Fibroblast of peridontal ligament (primary cell): ENCODE results near the gene APOC1.
A peak's percentile ranks its signal among the peaks of the same experiment; 100 is the strongest.
"Not testable (repeated sequence)": the region's sequence is repeated elsewhere in the genome, so short reads cannot be mapped to it uniquely, and the experiment has no call there.

Experiments
- DNase-seq: peaks from one replicate; pipeline ENCODE4 v3.0.0-alpha.2; 2010; ENCODE audit errors: extremely low read depth

Gene APOC1

GRCh38 chr19:44889830-44890365 is 24.5 kb upstream of the APOC1 start:
- no peak for DNase-seq

GRCh38 chr19:44890366-44891015 is 23.9 kb upstream of the APOC1 start:
- DNase-seq: peak; percentile 100

GRCh38 chr19:44891016-44891882 is 23.2 kb upstream of the APOC1 start, which contains the start of gene TOMM40:
Gene TOMM40, plus strand, starts transcription at chr19:44891254. Its CDS starts 162 bp downstream, at chr19:44891416.
- DNase-seq: peak; percentile 100

GRCh38 chr19:44892932-44893331 is 21.5 kb upstream of the APOC1 start:
- no peak for DNase-seq

GRCh38 chr19:44893332-44894051 is 20.9 kb upstream of the APOC1 start:
- DNase-seq: no peak

GRCh38 chr19:44894052-44894400 is 20.4 kb upstream of the APOC1 start:
- DNase-seq: no peak

- no peak for DNase-seq
Observed at GRCh38 chr19:44894946-44895345, 19.5 kb upstream of the APOC1 start.

GRCh38 chr19:44897835-44898234 is 16.6 kb upstream of the APOC1 start:
- DNase-seq: no peak

GRCh38 chr19:44900328-44901244 is 13.8 kb upstream of the APOC1 start:
- DNase-seq: no peak

- DNase-seq: no peak
Observed at GRCh38 chr19:44903216-44903601, 11.2 kb upstream of the APOC1 start.

GRCh38 chr19:44903602-44904425 is 10.6 kb upstream of the APOC1 start:
- DNase-seq: peak; percentile 65

GRCh38 chr19:44904426-44904994 is 9.9 kb upstream of the APOC1 start:
- DNase-seq: no peak

GRCh38 chr19:44905437-44906160 is 8.8 kb upstream of the APOC1 start, which contains the start of gene APOE:
Gene APOE, plus strand, starts transcription at chr19:44905796. Its CDS starts 829 bp downstream, at chr19:44906625.
- no peak for DNase-seq

- no peak for DNase-seq
Observed at GRCh38 chr19:44907613-44908012, 6.8 kb upstream of the APOC1 start.

- DNase-seq: no peak
Observed at GRCh38 chr19:44908074-44908835, 6.2 kb upstream of the APOC1 start.

GRCh38 chr19:44908836-44909261 is 5.6 kb upstream of the APOC1 start:
- no peak for DNase-seq

- DNase-seq: no peak
Observed at GRCh38 chr19:44909775-44910174, 4.6 kb upstream of the APOC1 start.

- DNase-seq: not testable (repeated sequence)
Observed at GRCh38 chr19:44911896-44912295, 2.5 kb upstream of the APOC1 start.
